HL-60 (cell line): Measurements from ENCODE around the gene TMEM273.

Experiments used
- CTCF ChIP-seq: IDR thresholded peaks from one replicate; pipeline ENCODE4 v1.5.1; 2011; ENCODE audit warnings: low read length, control low read depth, inconsistent platforms; ENCODE audit not compliant: insufficient read depth
- GABPA ChIP-seq: IDR thresholded peaks from 2 replicates; pipeline ENCODE4 v1.6.1; 2012; ENCODE audit warnings: low read depth
- POLR2AphosphoS5 ChIP-seq: IDR thresholded peaks from 2 replicates; pipeline ENCODE4 v1.6.1; 2012; ENCODE audit warnings: low read depth
- SPI1 ChIP-seq: IDR thresholded peaks from 2 replicates; pipeline ENCODE4 v1.6.1; 2012; ENCODE audit warnings: low read depth, mild to moderate bottlenecking, borderline replicate concordance
- TF ChIP-seq, protein P1 (sequence below): IDR thresholded peaks from 2 replicates; pipeline ENCODE4 v1.6.1; 2012; ENCODE audit warnings: low read depth; ENCODE audit not compliant: insufficient replicate concordance

DNA sequence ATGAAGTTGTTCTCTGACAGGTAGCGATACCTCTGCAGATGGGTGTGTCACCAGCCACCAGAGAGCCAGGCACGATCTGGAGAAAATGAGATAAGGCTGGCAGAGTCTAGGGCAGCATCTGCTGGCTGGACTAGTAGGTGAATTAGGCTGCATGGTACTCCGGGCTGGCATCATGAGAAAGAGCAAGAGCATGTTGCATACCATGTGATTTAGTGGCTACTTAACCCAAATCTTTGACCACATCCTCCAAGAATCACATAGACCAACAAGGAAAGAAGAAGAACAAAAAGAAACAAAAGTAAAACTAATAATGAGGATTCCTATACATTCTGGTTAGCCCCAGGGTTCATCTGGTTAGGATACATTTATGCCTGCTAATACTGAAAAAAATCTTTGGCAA lies 31.0 kb downstream of the TMEM273 start:
- TF ChIP-seq CTCF (no peak), POLR2AphosphoS5 (no peak), GABPA (no peak), SPI1 (no peak)
- TF ChIP-seq, protein P1, sequence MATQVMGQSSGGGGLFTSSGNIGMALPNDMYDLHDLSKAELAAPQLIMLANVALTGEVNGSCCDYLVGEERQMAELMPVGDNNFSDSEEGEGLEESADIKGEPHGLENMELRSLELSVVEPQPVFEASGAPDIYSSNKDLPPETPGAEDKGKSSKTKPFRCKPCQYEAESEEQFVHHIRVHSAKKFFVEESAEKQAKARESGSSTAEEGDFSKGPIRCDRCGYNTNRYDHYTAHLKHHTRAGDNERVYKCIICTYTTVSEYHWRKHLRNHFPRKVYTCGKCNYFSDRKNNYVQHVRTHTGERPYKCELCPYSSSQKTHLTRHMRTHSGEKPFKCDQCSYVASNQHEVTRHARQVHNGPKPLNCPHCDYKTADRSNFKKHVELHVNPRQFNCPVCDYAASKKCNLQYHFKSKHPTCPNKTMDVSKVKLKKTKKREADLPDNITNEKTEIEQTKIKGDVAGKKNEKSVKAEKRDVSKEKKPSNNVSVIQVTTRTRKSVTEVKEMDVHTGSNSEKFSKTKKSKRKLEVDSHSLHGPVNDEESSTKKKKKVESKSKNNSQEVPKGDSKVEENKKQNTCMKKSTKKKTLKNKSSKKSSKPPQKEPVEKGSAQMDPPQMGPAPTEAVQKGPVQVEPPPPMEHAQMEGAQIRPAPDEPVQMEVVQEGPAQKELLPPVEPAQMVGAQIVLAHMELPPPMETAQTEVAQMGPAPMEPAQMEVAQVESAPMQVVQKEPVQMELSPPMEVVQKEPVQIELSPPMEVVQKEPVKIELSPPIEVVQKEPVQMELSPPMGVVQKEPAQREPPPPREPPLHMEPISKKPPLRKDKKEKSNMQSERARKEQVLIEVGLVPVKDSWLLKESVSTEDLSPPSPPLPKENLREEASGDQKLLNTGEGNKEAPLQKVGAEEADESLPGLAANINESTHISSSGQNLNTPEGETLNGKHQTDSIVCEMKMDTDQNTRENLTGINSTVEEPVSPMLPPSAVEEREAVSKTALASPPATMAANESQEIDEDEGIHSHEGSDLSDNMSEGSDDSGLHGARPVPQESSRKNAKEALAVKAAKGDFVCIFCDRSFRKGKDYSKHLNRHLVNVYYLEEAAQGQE: no peak
